CD14-positive monocyte (primary cell): ENCODE measurements around the gene GALNT14. TPM values are rescaled to one million over a fixed set of nuclear protein-coding genes. Genes with fewer than 3 reads are reported as not detected.

ENCODE experiments used
- DNase-seq, 3 donors: peaks; one replicate each; pipeline ENCODE4 v3.0.0-alpha.2; 2011 to 2022
- H2AFZ ChIP-seq: 2 replicates; pipeline ENCODE4 v1.6.0; 2012; ENCODE audit warnings: mild to moderate bottlenecking, low read depth, low read length, inconsistent platforms; ENCODE audit not compliant: insufficient read depth, poor library complexity, severe bottlenecking
- H3K27ac ChIP-seq, 2 donors: 1 replicate in 1 of 2; 2 replicates in 1 of 2; pipeline ENCODE4 v1.5.1; 2012 to 2013; ENCODE audit warnings: low read length in 2 of 2, control low read depth in 1 of 2, inconsistent platforms in 1 of 2, low read depth in 1 of 2, mild to moderate bottlenecking in 1 of 2
- H3K27me3 ChIP-seq, 2 donors: one replicate each; pipeline versions ENCODE4 v1.6.0 to v1.6.1; 2011 to 2013; ENCODE audit warnings: low read length in 2 of 2; ENCODE audit not compliant: control insufficient read depth in 2 of 2, insufficient read depth in 2 of 2
- H3K36me3 ChIP-seq, 2 donors: replicated peaks in 1 of 2; 1 replicate in 1 of 2; 2 replicates in 1 of 2; pipeline versions ENCODE4 v1.5.1 to v1.6.1; 2012 to 2013; ENCODE audit warnings: low read length in 2 of 2, control low read depth in 1 of 2, inconsistent platforms in 1 of 2, mild to moderate bottlenecking in 1 of 2; ENCODE audit not compliant: insufficient read depth in 2 of 2, control insufficient read depth in 1 of 2
- H3K4me1 ChIP-seq, 2 donors: 1 replicate in 1 of 2; 2 replicates in 1 of 2; pipeline versions ENCODE4 v1.5.1 to v1.6.1; 2012 to 2013; ENCODE audit warnings: low read length in 2 of 2, control low read depth in 1 of 2, inconsistent platforms in 1 of 2, mild to moderate bottlenecking in 1 of 2, moderate library complexity in 1 of 2; ENCODE audit not compliant: insufficient read depth in 2 of 2, control insufficient read depth in 1 of 2
- H3K4me2 ChIP-seq: replicated peaks from 2 replicates; pipeline ENCODE3; 2012; ENCODE audit warnings: low read length, moderate library complexity, mild to moderate bottlenecking; ENCODE audit not compliant: poor library complexity, severe bottlenecking; ENCODE audit errors: extremely low read depth
- H3K4me3 ChIP-seq, 3 experiments: fragments of 200-600 bp in 1 of 3; sonication (generic) in 1 of 3; replicated peaks in 1 of 3; 1 replicate in 2 of 3; 2 replicates in 1 of 3; pipeline ENCODE4 v1.5.1; 2011 to 2013; ENCODE audit warnings: low read length in 3 of 3, mild to moderate bottlenecking in 3 of 3, control low read depth in 2 of 3, low read depth in 2 of 3, inconsistent platforms in 1 of 3, moderate library complexity in 1 of 3
- H3K79me2 ChIP-seq: 2 replicates; pipeline ENCODE4 v1.6.0; 2012; ENCODE audit warnings: mild to moderate bottlenecking, control low read depth, inconsistent platforms, low read length, moderate library complexity; ENCODE audit not compliant: insufficient read depth
- H3K9ac ChIP-seq: 2 replicates; pipeline ENCODE4 v1.6.0; 2017; ENCODE audit warnings: low read length, mild to moderate bottlenecking; ENCODE audit not compliant: insufficient read depth, poor library complexity, severe bottlenecking
- H3K9me3 ChIP-seq, 2 donors: replicated peaks in 1 of 2; 1 replicate in 1 of 2; 2 replicates in 1 of 2; pipeline versions ENCODE4 v1.5.1 to v1.6.1; 2012 to 2013; ENCODE audit warnings: low read length in 2 of 2, control low read depth in 1 of 2; ENCODE audit not compliant: control insufficient read depth in 1 of 2, insufficient read depth in 1 of 2
- H4K20me1 ChIP-seq: 2 replicates; pipeline ENCODE4 v1.6.0; 2012; ENCODE audit warnings: mild to moderate bottlenecking, low read length, control low read depth, moderate library complexity; ENCODE audit not compliant: insufficient read depth
- H3K27ac Mint-ChIP-seq, 7 donors: one replicate each; pipeline ENCODE4 v1.8.0; 2020; ENCODE audit warnings: mild to moderate bottlenecking in 7 of 7, mixed read lengths in 7 of 7, moderate library complexity in 6 of 7, inconsistent platforms in 2 of 7
- H3K27me3 Mint-ChIP-seq, 3 donors: one replicate each; pipeline ENCODE4 v1.8.0; 2021 to 2022; ENCODE audit warnings: low read depth in 3 of 3, mild to moderate bottlenecking in 3 of 3, mixed read lengths in 3 of 3, moderate library complexity in 3 of 3, inconsistent platforms in 1 of 3
- H3K36me3 Mint-ChIP-seq, 2 donors: one replicate each; pipeline ENCODE4 v1.8.0; 2020; ENCODE audit warnings: mixed read lengths in 2 of 2, inconsistent platforms in 1 of 2, mild to moderate bottlenecking in 1 of 2
- H3K4me1 Mint-ChIP-seq: one replicate; pipeline ENCODE4 v1.8.0; 2020; ENCODE audit warnings: mild to moderate bottlenecking, mixed read lengths
- H3K4me3 Mint-ChIP-seq, 2 donors: one replicate each; pipeline ENCODE4 v1.8.0; 2020; ENCODE audit warnings: mild to moderate bottlenecking in 2 of 2, mixed read lengths in 2 of 2, moderate library complexity in 1 of 2
- H3K9me3 Mint-ChIP-seq, 7 donors: one replicate each; pipeline ENCODE4 v1.8.0; 2020 to 2022; ENCODE audit warnings: mixed read lengths in 7 of 7, mild to moderate bottlenecking in 6 of 7, moderate library complexity in 6 of 7, inconsistent platforms in 2 of 7
- WGBS: methylation state at CpG from one replicate; pipeline ENCODE4 v1.1.5; 2013; ENCODE audit warnings: missing lambda C conversion rate; ENCODE audit not compliant: insufficient coverage; 5-methylcytosine and 5-hydroxymethylcytosine counted together
- intact Hi-C, 2 donors: fragments of 100-400 bp; cut with micrococcal nuclease; formaldehyde crosslinking; loops; one replicate each; pipeline versions ENCODE4 v1.15.0 to v1.15.1; 2023
- polyA plus RNA-seq, 3 donors: library from polyadenylated mRNA; depleted of rRNA in 1 of 3; unstranded in 2 of 3; stranded (reverse) in 1 of 3; fragments of 300-500 nt in 2 of 3; fragments of >200 nt in 1 of 3; fragmentation: Illumina TruSeq in 2 of 3; gene quantifications; 1 replicate in 2 of 3; 2 replicates in 1 of 3; pipeline ENCODE4 v1.2.3, GENCODE V29; 2012 to 2021
- TF ChIP-seq, protein P1 (sequence below): fragments of 200-600 bp; IDR thresholded peaks from one replicate; pipeline ENCODE4 v1.8.0; 2022; ENCODE audit warnings: antibody characterized with exemption, mild to moderate bottlenecking

Gene GALNT14
- polyA plus RNA-seq, 3 donors: 0.33 TPM; not detected in 2

DNA sequence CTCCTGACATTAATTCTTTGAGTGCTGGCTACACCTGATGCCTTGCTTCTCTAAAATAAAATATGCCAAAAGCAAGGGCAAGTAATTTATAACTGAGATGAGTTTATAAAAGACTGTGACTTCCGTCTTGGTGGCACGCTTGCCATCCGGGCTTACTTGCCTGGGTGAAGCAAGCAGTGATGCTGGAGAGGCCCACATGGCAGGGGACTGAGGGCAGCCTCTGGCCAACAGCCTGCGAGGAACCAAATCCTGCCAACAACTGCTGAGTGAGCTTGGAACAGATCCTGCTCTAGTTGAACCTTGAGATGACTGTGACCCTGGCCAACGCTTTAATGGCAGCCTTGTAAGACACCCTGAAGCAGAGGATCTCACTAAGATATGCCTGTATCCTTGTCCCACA, 234.9 kb downstream of the GALNT14 start:
- Histone ChIP-seq H3K9me3 (no peaks in the 10 kb centered on the region), H3K4me2 (no peak overlapping the region), H3K9ac (no peak overlapping the region), H4K20me1 (no peaks in the 10 kb centered on the region), H3K36me3 (no peaks in the 10 kb centered on the region), H3K4me3 (no peak overlapping the region), H3K79me2 (no peaks in the 10 kb centered on the region), H2AFZ (no peak overlapping the region), H3K27me3 (no peaks in the 10 kb centered on the region), H3K27ac (no peak overlapping the region), H3K4me1 (no peaks in the 10 kb centered on the region)
- TF ChIP-seq, protein P1, sequence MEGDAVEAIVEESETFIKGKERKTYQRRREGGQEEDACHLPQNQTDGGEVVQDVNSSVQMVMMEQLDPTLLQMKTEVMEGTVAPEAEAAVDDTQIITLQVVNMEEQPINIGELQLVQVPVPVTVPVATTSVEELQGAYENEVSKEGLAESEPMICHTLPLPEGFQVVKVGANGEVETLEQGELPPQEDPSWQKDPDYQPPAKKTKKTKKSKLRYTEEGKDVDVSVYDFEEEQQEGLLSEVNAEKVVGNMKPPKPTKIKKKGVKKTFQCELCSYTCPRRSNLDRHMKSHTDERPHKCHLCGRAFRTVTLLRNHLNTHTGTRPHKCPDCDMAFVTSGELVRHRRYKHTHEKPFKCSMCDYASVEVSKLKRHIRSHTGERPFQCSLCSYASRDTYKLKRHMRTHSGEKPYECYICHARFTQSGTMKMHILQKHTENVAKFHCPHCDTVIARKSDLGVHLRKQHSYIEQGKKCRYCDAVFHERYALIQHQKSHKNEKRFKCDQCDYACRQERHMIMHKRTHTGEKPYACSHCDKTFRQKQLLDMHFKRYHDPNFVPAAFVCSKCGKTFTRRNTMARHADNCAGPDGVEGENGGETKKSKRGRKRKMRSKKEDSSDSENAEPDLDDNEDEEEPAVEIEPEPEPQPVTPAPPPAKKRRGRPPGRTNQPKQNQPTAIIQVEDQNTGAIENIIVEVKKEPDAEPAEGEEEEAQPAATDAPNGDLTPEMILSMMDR: no peak
- Mint-ChIP-seq H3K4me3 (no peak overlapping the region), H3K27me3 (no peaks in the 10 kb centered on the region), H3K4me1 (no peaks in the 10 kb centered on the region), H3K9me3 (peaks cover 0 to 7% (median 1%) of the 10 kb centered on the region in 7 donors), H3K27ac (no peak overlapping the region), H3K36me3 (no peaks in the 10 kb centered on the region)
- WGBS: 93% methylated on average over 5 of the region's 5 CpGs
- intact Hi-C loops: no loop called here
- no peak for DNase-seq

DNA sequence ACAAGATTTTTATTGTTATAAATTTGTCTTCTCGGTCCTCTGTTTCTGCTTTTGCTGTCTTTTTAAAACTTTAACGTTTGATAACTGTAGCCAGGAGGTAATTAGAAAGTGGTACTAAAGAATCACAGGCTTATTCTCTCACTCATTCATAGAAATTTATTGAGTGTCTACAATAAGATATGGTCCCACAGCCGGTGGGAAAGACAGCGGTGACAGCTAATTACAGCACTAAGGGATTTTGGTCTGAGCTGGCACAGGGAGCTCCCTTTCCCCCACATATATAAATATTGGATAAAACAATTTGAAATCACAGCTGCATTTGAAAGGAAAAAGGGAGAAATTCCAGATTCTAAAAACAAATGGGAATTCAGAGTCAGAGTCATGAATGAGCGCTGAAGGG, 237.9 kb downstream of the GALNT14 start:
- TF ChIP-seq, protein P1: no peak
- Mint-ChIP-seq H3K9me3 (peaks cover 0 to 4% (median 2%) of the 10 kb centered on the region in 7 donors), H3K4me1 (no peaks in the 10 kb centered on the region), H3K36me3 (no peaks in the 10 kb centered on the region), H3K27ac (no peak overlapping the region), H3K27me3 (peaks cover 0 to 4% (median 2%) of the 10 kb centered on the region in 3 donors), H3K4me3 (no peak overlapping the region)
- no peaks in the 10 kb centered on the region for H3K4me1 ChIP-seq
- H3K9me3 ChIP-seq: peaks cover 0 to 7% of the 10 kb centered on the region in 2 donors
- intact Hi-C loops: no loop called here
- no peaks in the 10 kb centered on the region for H3K36me3 ChIP-seq
- H4K20me1 ChIP-seq: no peaks in the 10 kb centered on the region
- H3K27me3 ChIP-seq: no peaks in the 10 kb centered on the region
- H2AFZ ChIP-seq: no peak overlapping the region
- no peak overlapping the region for H3K4me3 ChIP-seq
- H3K9ac ChIP-seq: no peak overlapping the region
- H3K4me2 ChIP-seq: no peak overlapping the region
- no peak for DNase-seq
- H3K79me2 ChIP-seq: no peaks in the 10 kb centered on the region
- WGBS: 100% methylated on average over 1 of the region's 5 CpGs
- H3K27ac ChIP-seq: no peak overlapping the region
